GM12878 (cell line): Measurements from ENCODE around the gene RIC1. TPM values are rescaled to one million over a fixed set of nuclear protein-coding genes. Genes with fewer than 3 reads are reported as not detected.
A peak's percentile ranks its signal among the peaks of the same experiment; 100 is the strongest.

Experiments used
- ATAC-seq: fragments of 200-7000 bp; cut with Tn5 transposase; 3 replicates; pipeline ENCODE4 v1.9.1; 2020; ENCODE audit warnings: mild to moderate bottlenecking, moderate library complexity
- BruUV-seq: library from RNA; stranded (reverse); fragments of 400-500 nt; replicated peaks from 2 replicates; lab custom pipeline; 2021; lab: Mats Ljungman, UMichigan
- CTCF ChIA-PET: fragments of 300-600 bp; sonication (Branson Sonifier 250); formaldehyde crosslinking; extraction: SDS; loops from one replicate; lab custom pipeline; 2021; ENCODE audit warnings: inconsistent platforms; lab: Yijun Ruan, JAX
- POLR2A ChIA-PET: fragments of 350-600 bp; formaldehyde crosslinking; extraction: SDS; loops from one replicate; lab custom pipeline; 2021; ENCODE audit warnings: inconsistent platforms; lab: Charles Lee
- RAD21 ChIA-PET: fragments of 300-600 bp; sonication (Branson Sonifier 250); formaldehyde crosslinking; loops from one replicate; lab custom pipeline; 2023; ENCODE audit warnings: antibody characterized with exemption; ENCODE audit not compliant: unreplicated experiment; lab: Charles Lee
- SMC1A ChIA-PET: fragments of 300-600 bp; sonication (Branson Sonifier 250); formaldehyde crosslinking; loops from one replicate; lab custom pipeline; 2023; ENCODE audit not compliant: unreplicated experiment, uncharacterized antibody; lab: Charles Lee
- DNase-seq: peaks from one replicate; pipeline ENCODE4 v3.0.0-alpha.2; 2011; ENCODE audit warnings: low read depth, low spot score
- FAIRE-seq: peaks from 3 replicates; lab custom pipeline; 2011; peaks lifted over from hg19 to GRCh38; lab: Jason Lieb, UNC
- H2AFZ ChIP-seq: 2 replicates; pipeline ENCODE4 v1.6.0; 2011; ENCODE audit warnings: low read depth, low read length, control low read depth; ENCODE audit not compliant: control insufficient read depth
- H3K27ac ChIP-seq: 2 replicates; pipeline ENCODE4 v1.5.1; 2011; ENCODE audit warnings: control low read depth; ENCODE audit not compliant: control insufficient read depth, insufficient read depth
- H3K27me3 ChIP-seq, 2 experiments: replicated peaks in 1 of 2; 2 replicates each; pipeline versions ENCODE4 v1.6.0 to v1.6.1; 2011; ENCODE audit warnings: low read length in 1 of 2; ENCODE audit not compliant: control insufficient read depth in 2 of 2, insufficient read depth in 2 of 2
- H3K36me3 ChIP-seq, 2 experiments: 2 replicates each; pipeline ENCODE4 v1.5.1; 2011; ENCODE audit warnings: low read length in 1 of 2; ENCODE audit not compliant: control insufficient read depth in 2 of 2, insufficient read depth in 2 of 2
- H3K4me1 ChIP-seq: 2 replicates; pipeline ENCODE4 v1.6.1; 2011; ENCODE audit warnings: mild to moderate bottlenecking, low read length, moderate library complexity, mixed read lengths; ENCODE audit not compliant: control insufficient read depth, insufficient read depth
- H3K4me2 ChIP-seq: 2 replicates; pipeline ENCODE4 v1.6.0; 2011; ENCODE audit warnings: control low read depth; ENCODE audit not compliant: control insufficient read depth, insufficient read depth
- H3K4me3 ChIP-seq: fragments of 200-600 bp; sonication (generic); 2 replicates; pipeline ENCODE4 v1.5.1; 2016
- H3K79me2 ChIP-seq: 2 replicates; pipeline ENCODE4 v1.6.0; 2011; ENCODE audit warnings: low read length; ENCODE audit not compliant: control insufficient read depth, insufficient read depth
- H3K9ac ChIP-seq: 2 replicates; pipeline ENCODE4 v1.8.0; 2011; ENCODE audit warnings: low read length, control low read depth, mixed read lengths; ENCODE audit not compliant: control insufficient read depth, insufficient read depth
- H3K9me3 ChIP-seq: replicated peaks from 3 replicates; pipeline ENCODE4 v1.5.1; 2011; ENCODE audit warnings: mild to moderate bottlenecking, low read length; ENCODE audit not compliant: control insufficient read depth, insufficient read depth
- H4K20me1 ChIP-seq: 2 replicates; pipeline ENCODE4 v1.6.0; 2011; ENCODE audit not compliant: control insufficient read depth, insufficient read depth
- BCL11A ChIP-seq: IDR thresholded peaks from 2 replicates; pipeline ENCODE4 v1.6.1; 2011; ENCODE audit warnings: low read depth, low read length
- EZH2 ChIP-seq: IDR thresholded peaks from 2 replicates; pipeline ENCODE4 v1.6.1; 2012; ENCODE audit warnings: low read depth, mild to moderate bottlenecking, control low read depth, inconsistent platforms, low read length, borderline replicate concordance; ENCODE audit not compliant: control insufficient read depth
- IKZF2 ChIP-seq, 2 experiments: fragments of 450-650 bp; IDR thresholded peaks; 2 replicates each; pipeline ENCODE4 v1.6.1; 2017; ENCODE audit warnings: mild to moderate bottlenecking in 2 of 2, moderate library complexity in 2 of 2
- JUNB ChIP-seq: IDR thresholded peaks from 2 replicates; pipeline ENCODE4 v1.6.1; 2016; ENCODE audit warnings: antibody characterized with exemption, mild to moderate bottlenecking
- NR2C1 ChIP-seq: fragments of 450-650 bp; IDR thresholded peaks from 2 replicates; pipeline ENCODE4 v1.6.1; 2017; ENCODE audit warnings: antibody characterized with exemption, mild to moderate bottlenecking, moderate library complexity
- RAD21 ChIP-seq: IDR thresholded peaks from 2 replicates; pipeline ENCODE4 v1.6.1; 2011; ENCODE audit warnings: mild to moderate bottlenecking, low read depth, low read length, moderate library complexity; ENCODE audit not compliant: insufficient read depth
- SIN3A ChIP-seq: IDR thresholded peaks from 2 replicates; pipeline ENCODE4 v1.6.1; 2012; ENCODE audit warnings: low read depth, low read length, improper control_type of control experiment
- STAT1 ChIP-seq: fragments of 450-650 bp; conservative IDR thresholded peaks from 2 replicates; pipeline ENCODE4 v1.6.1; 2014; ENCODE audit warnings: antibody characterized with exemption, mild to moderate bottlenecking
- SUPT20H ChIP-seq: IDR thresholded peaks from 2 replicates; pipeline ENCODE4 v1.6.1; 2011; ENCODE audit warnings: low read depth, mild to moderate bottlenecking, low read length, moderate library complexity, borderline replicate concordance; ENCODE audit not compliant: control insufficient read depth
- WRNIP1 ChIP-seq: IDR thresholded peaks from 2 replicates; pipeline ENCODE4 v1.6.1; 2011; ENCODE audit warnings: low read depth, low read length, improper control_type of control experiment, borderline replicate concordance
- WGBS: methylation state at CpG from one replicate; pipeline ENCODE4 v1.1.6; 2016; ENCODE audit warnings: low lambda C conversion rate; ENCODE audit not compliant: insufficient replicate concordance, insufficient coverage; ENCODE audit errors: missing lambda C conversion rate; 5-methylcytosine and 5-hydroxymethylcytosine counted together
- in situ Hi-C: fragments of 300-500 bp; cut with MboI; formaldehyde crosslinking; loops from 9 replicates; pipeline ENCODE4 v1.14.3; 2018; ENCODE audit warnings: mixed read lengths
- intact Hi-C: fragments of 100-400 bp; cut with micrococcal nuclease; formaldehyde crosslinking; loops from one replicate; pipeline ENCODE4 v1.14.2; 2022; ENCODE audit not compliant: unreplicated experiment
- polyA plus RNA-seq, 11 experiments: library from polyadenylated mRNA; depleted of rRNA in 4 of 11; unstranded in 6 of 11; stranded (reverse) in 5 of 11; fragments of >200 nt; fragmentation: Nextera tagmentation in 4 of 11; fragmentation: Illumina TruSeq in 1 of 11; extraction: Ambion mirVana in 4 of 11; extraction: Trizol in 1 of 11; gene quantifications; 1 replicate in 1 of 11; 2 replicates in 10 of 11; pipeline versions ENCODE4 v1.2.1 to v1.2.3, GENCODE V29; 2011 to 2016; ENCODE audit warnings: inconsistent platforms in 2 of 11, missing spikeins in 2 of 11, low read depth in 1 of 11
- total RNA-seq, 4 experiments: library from RNA; depleted of rRNA in 3 of 4; stranded (reverse); fragments of >200 nt in 3 of 4; fragmentation: Illumina TruSeq in 1 of 4; extraction: Trizol in 1 of 4; gene quantifications; 2 replicates each; pipeline versions ENCODE4 v1.2.1 to v1.2.3, GENCODE V29; 2013 to 2021
- TF ChIP-seq, protein P1 (sequence below): fragments of 450-650 bp; formaldehyde crosslinking; IDR thresholded peaks from 2 replicates; pipeline ENCODE4 v1.4.0; 2020; ENCODE audit warnings: mild to moderate bottlenecking, moderate library complexity
- TF ChIP-seq, protein P2 (sequence below): IDR thresholded peaks from 2 replicates; pipeline ENCODE4 v1.6.1; 2011; ENCODE audit warnings: low read depth, mild to moderate bottlenecking, low read length, moderate library complexity, borderline replicate concordance; ENCODE audit errors: extremely low read depth
- TF ChIP-seq, protein P3 (sequence below): fragments of 450-650 bp; IDR thresholded peaks from 2 replicates; pipeline ENCODE4 v1.6.1; 2016; ENCODE audit warnings: mild to moderate bottlenecking
- TF ChIP-seq, protein P4 (sequence below): fragments of 450-650 bp; IDR thresholded peaks from 2 replicates; pipeline ENCODE4 v1.6.1; 2017; ENCODE audit warnings: low read depth, mild to moderate bottlenecking, moderate library complexity

Gene RIC1
- total and polyA plus RNA-seq, 10 of the 15 experiments (the other 5 are each of a cell fraction or from before 2014, with no cell fraction given) = 6.2 to 59.8 (median 33.3) TPM

DNA sequence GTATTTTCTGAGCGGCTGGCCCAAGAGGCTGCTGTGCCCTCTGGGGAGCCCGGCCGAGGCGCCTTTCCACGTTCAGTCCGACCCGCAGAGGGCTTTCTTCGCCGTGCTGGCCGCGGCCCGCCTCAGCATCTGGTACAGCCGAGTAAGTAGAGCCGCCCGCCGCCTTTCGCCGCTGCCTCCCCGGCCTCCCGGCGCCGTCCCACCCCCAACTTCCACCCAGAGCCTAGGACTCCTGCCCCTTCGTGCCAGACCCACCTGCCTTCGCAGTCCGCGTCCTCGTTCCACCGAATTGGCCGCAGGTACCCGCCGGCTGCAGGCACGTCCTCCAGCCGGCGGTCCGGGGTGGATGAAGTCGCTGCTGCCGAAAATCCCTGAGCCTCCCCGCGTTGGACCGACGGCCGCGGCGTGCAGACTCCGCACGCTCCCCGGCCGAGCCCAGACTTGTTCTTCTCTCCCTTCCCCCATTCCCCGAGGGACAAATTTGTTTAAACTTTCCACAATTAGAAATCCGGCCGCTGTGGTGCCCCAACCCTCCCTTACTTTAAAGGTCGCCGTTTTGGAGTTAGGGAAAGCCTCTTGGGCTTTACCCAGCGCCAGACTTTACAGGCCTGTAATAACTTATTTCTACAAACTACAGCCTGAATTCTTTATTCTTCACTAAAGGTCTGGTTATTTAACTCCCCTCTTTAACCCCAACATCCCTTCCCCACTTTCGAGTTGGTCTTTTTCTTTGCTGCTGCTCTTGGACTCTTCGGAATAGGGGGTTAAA, 589 bp downstream of the RIC1 start (continued):
- TF ChIP-seq, protein P1, sequence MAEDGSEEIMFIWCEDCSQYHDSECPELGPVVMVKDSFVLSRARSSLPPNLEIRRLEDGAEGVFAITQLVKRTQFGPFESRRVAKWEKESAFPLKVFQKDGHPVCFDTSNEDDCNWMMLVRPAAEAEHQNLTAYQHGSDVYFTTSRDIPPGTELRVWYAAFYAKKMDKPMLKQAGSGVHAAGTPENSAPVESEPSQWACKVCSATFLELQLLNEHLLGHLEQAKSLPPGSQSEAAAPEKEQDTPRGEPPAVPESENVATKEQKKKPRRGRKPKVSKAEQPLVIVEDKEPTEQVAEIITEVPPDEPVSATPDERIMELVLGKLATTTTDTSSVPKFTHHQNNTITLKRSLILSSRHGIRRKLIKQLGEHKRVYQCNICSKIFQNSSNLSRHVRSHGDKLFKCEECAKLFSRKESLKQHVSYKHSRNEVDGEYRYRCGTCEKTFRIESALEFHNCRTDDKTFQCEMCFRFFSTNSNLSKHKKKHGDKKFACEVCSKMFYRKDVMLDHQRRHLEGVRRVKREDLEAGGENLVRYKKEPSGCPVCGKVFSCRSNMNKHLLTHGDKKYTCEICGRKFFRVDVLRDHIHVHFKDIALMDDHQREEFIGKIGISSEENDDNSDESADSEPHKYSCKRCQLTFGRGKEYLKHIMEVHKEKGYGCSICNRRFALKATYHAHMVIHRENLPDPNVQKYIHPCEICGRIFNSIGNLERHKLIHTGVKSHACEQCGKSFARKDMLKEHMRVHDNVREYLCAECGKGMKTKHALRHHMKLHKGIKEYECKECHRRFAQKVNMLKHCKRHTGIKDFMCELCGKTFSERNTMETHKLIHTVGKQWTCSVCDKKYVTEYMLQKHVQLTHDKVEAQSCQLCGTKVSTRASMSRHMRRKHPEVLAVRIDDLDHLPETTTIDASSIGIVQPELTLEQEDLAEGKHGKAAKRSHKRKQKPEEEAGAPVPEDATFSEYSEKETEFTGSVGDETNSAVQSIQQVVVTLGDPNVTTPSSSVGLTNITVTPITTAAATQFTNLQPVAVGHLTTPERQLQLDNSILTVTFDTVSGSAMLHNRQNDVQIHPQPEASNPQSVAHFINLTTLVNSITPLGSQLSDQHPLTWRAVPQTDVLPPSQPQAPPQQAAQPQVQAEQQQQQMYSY (CRISPR knock-in tag) = 0 out of 2 replicates have a peak, but pooled peaks have one; percentile 0

DNA sequence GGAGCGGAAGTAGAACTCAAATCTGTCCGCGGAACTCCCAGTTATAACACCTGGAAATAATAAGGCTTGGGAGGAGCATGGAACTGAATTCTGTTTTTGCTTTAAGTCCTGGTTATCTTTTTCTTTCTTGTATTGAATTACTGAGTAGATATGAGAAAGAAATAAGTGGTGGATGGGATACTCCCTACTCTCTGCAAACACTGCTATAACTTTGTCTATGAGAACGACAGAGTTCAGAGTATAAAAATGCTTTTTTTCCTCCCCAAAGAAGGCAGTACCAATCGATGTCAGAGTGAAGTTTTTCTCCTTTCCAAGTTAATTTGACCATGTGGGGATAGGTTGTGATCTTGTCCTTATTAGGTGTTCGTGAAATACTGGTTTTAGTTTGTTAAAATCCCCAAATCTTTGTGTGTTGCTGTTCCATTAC, 1.2 kb downstream of the RIC1 start:
- ATAC-seq (no peak), DNase-seq (no peak), FAIRE-seq (no peak)
- in situ Hi-C loops (no loop called here), intact Hi-C loops (loop anchor here (5.0 kb wide), 2 partner anchors 67 to 82 kb away; no protein-coding TSS in a partner anchor)
- Histone ChIP-seq H3K27ac (peak overlapping the region; percentile 78), H3K4me2 (peak overlapping the region; percentile 71), H3K79me2 (peaks cover 86% of the 10 kb centered on the region), H3K27me3 (no peaks in the 10 kb centered on the region), H3K9me3 (peaks cover 5% of the 10 kb centered on the region), H3K36me3 (no peaks in the 10 kb centered on the region), H2AFZ (no peak overlapping the region), H3K4me3 (peak overlapping the region; percentile 98), H4K20me1 (no peaks in the 10 kb centered on the region), H3K9ac (peak overlapping the region; percentile 94), H3K4me1 (peaks cover 21% of the 10 kb centered on the region)
- SMC1A ChIA-PET = no interaction called here
- RAD21 ChIA-PET = no interaction called here
- CTCF ChIA-PET = no interaction called here
- POLR2A ChIA-PET = no interaction called here
- TSS peak; percentile 60 for BruUV-seq
- WGBS = under 1% methylated on average over 6 of the region's 6 CpGs
- TF ChIP-seq, protein P2, sequence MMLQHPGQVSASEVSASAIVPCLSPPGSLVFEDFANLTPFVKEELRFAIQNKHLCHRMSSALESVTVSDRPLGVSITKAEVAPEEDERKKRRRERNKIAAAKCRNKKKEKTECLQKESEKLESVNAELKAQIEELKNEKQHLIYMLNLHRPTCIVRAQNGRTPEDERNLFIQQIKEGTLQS = no peak
- TF ChIP-seq BCL11A = no peak
- no peak for TF ChIP-seq EZH2
- TF ChIP-seq NR2C1 = no peak; the same call in 1 of the 2 replicates
- no peak for TF ChIP-seq SIN3A
- no peak for TF ChIP-seq RAD21
- no peak for TF ChIP-seq WRNIP1
- TF ChIP-seq SUPT20H = no peak
- TF ChIP-seq IKZF2 (IDR thresholded peaks at IDR 0.05) = peak in 1 of 2 experiments; percentile 12; a peak in 1 of 4 replicates
- TF ChIP-seq JUNB = no peak
- TF ChIP-seq, protein P3, sequence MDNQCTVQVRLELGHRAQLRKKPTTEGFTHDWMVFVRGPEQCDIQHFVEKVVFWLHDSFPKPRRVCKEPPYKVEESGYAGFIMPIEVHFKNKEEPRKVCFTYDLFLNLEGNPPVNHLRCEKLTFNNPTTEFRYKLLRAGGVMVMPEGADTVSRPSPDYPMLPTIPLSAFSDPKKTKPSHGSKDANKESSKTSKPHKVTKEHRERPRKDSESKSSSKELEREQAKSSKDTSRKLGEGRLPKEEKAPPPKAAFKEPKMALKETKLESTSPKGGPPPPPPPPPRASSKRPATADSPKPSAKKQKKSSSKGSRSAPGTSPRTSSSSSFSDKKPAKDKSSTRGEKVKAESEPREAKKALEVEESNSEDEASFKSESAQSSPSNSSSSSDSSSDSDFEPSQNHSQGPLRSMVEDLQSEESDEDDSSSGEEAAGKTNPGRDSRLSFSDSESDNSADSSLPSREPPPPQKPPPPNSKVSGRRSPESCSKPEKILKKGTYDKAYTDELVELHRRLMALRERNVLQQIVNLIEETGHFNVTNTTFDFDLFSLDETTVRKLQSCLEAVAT = peak; percentile 99
- no peak for TF ChIP-seq STAT1
- TF ChIP-seq, protein P4, sequence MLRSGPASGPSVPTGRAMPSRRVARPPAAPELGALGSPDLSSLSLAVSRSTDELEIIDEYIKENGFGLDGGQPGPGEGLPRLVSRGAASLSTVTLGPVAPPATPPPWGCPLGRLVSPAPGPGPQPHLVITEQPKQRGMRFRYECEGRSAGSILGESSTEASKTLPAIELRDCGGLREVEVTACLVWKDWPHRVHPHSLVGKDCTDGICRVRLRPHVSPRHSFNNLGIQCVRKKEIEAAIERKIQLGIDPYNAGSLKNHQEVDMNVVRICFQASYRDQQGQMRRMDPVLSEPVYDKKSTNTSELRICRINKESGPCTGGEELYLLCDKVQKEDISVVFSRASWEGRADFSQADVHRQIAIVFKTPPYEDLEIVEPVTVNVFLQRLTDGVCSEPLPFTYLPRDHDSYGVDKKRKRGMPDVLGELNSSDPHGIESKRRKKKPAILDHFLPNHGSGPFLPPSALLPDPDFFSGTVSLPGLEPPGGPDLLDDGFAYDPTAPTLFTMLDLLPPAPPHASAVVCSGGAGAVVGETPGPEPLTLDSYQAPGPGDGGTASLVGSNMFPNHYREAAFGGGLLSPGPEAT = peak; percentile 29; the same call in 1 of the 2 replicates
